HepG2 (cell line): ENCODE measurements around the gene JPH2. TPM values are rescaled to one million over a fixed set of nuclear protein-coding genes. Genes with fewer than 3 reads are reported as not detected.

Experiments
- ATAC-seq: fragments of 200-7000 bp; cut with Tn5 transposase; 3 replicates; pipeline ENCODE4 v1.9.1; 2020; ENCODE audit warnings: mild to moderate bottlenecking, moderate library complexity
- BruUV-seq: library from RNA; stranded (reverse); fragments of 400-500 nt; replicated peaks from 2 replicates; lab custom pipeline; 2021; lab: Mats Ljungman, UMichigan
- CTCF ChIA-PET: fragments of 300-600 bp; formaldehyde crosslinking; extraction: SDS; loops from one replicate; lab custom pipeline; 2021; ENCODE audit warnings: low total read pairs, inconsistent platforms, low intra/inter-chr PET ratio; lab: Yijun Ruan, JAX
- POLR2A ChIA-PET: fragments of 350-600 bp; sonication (Branson Sonifier 250); formaldehyde crosslinking; loops from one replicate; lab custom pipeline; 2020; ENCODE audit warnings: antibody characterized with exemption, inconsistent platforms; lab: Yijun Ruan, JAX
- DNase-seq: peaks from one replicate; pipeline ENCODE4 v3.0.0-alpha.2; 2015; ENCODE audit warnings: low spot score
- FAIRE-seq: peaks from 3 replicates; lab custom pipeline; 2011; peaks lifted over from hg19 to GRCh38; lab: Jason Lieb, UNC
- H2AFZ ChIP-seq: one replicate; pipeline ENCODE4 v1.6.1; 2011; ENCODE audit warnings: low read length, inconsistent platforms
- H3K27ac ChIP-seq: fragments of 300-600 bp; 3 replicates; pipeline ENCODE4 v1.8.0; 2011; ENCODE audit warnings: mixed run types, mild to moderate bottlenecking, mixed read lengths, low read length, inconsistent platforms; ENCODE audit not compliant: insufficient read depth; ENCODE audit errors: extremely low read length
- H3K27me3 ChIP-seq, 2 experiments: fragments of 200-600 bp in 1 of 2; 2 replicates in 1 of 2; 3 replicates in 1 of 2; pipeline versions ENCODE4 v1.6.0 to v1.8.0; 2011; ENCODE audit warnings: low read length in 2 of 2, mild to moderate bottlenecking in 2 of 2, moderate library complexity in 2 of 2, inconsistent platforms in 1 of 2; ENCODE audit not compliant: insufficient read depth in 2 of 2, control insufficient read depth in 1 of 2
- H3K36me3 ChIP-seq, 2 experiments: fragments of 200-600 bp in 1 of 2; replicated peaks in 1 of 2; 2 replicates in 1 of 2; 3 replicates in 1 of 2; pipeline versions ENCODE4 v1.5.1 to v1.8.0; 2011; ENCODE audit warnings: low read length in 2 of 2, inconsistent platforms in 1 of 2; ENCODE audit not compliant: insufficient read depth in 2 of 2, control insufficient read depth in 1 of 2
- H3K4me1 ChIP-seq: 2 replicates; pipeline ENCODE4 v1.5.1; 2012; ENCODE audit warnings: low read length, inconsistent platforms; ENCODE audit not compliant: insufficient read depth
- H3K4me2 ChIP-seq: 2 replicates; pipeline ENCODE4 v1.6.0; 2011; ENCODE audit warnings: low read depth, low read length, inconsistent platforms
- H3K4me3 ChIP-seq, 3 experiments: fragments of 200-600 bp in 1 of 3; sonication (generic), shearing (Covaris generic) in 1 of 3; replicated peaks in 1 of 3; 2 replicates each; pipeline ENCODE4 v1.5.1; 2011 to 2016; ENCODE audit warnings: low read length in 3 of 3, inconsistent platforms in 2 of 3, low read depth in 2 of 3, mild to moderate bottlenecking in 2 of 3, control low read depth in 1 of 3, mixed read lengths in 1 of 3; ENCODE audit not compliant: insufficient read depth in 1 of 3
- H3K79me2 ChIP-seq: one replicate; pipeline ENCODE4 v1.6.1; 2011; ENCODE audit warnings: low read length, inconsistent platforms; ENCODE audit not compliant: insufficient read depth
- H3K9ac ChIP-seq: 2 replicates; pipeline ENCODE4 v1.6.0; 2011; ENCODE audit warnings: mild to moderate bottlenecking, low read depth, low read length, inconsistent platforms; ENCODE audit not compliant: insufficient read depth
- H3K9me3 ChIP-seq: 2 replicates; pipeline ENCODE4 v1.5.1; 2012; ENCODE audit warnings: mild to moderate bottlenecking, low read length
- H4K20me1 ChIP-seq: 2 replicates; pipeline ENCODE4 v1.6.0; 2011; ENCODE audit warnings: inconsistent platforms, mild to moderate bottlenecking, low read length, moderate library complexity; ENCODE audit not compliant: insufficient read depth
- CTCF ChIP-seq: sonication (generic); formaldehyde crosslinking; IDR thresholded peaks from 2 replicates; pipeline ENCODE4 v1.5.0; 2020; ENCODE audit warnings: mild to moderate bottlenecking, missing genetic modification reagents, moderate library complexity
- ELF4 ChIP-seq: sonication (generic); formaldehyde crosslinking; IDR thresholded peaks from 2 replicates; pipeline ENCODE4 v1.5.0; 2020; ENCODE audit warnings: missing genetic modification reagents, mild to moderate bottlenecking, moderate library complexity, borderline replicate concordance
- MEIS1 ChIP-seq: sonication (generic); formaldehyde crosslinking; IDR thresholded peaks from 2 replicates; pipeline ENCODE4 v1.9.0; 2021; ENCODE audit warnings: mild to moderate bottlenecking, missing genetic modification reagents, moderate library complexity, borderline replicate concordance
- SMYD3 ChIP-seq: sonication (generic); formaldehyde crosslinking; IDR thresholded peaks from 2 replicates; pipeline ENCODE4 v1.8.1; 2023; ENCODE audit warnings: mild to moderate bottlenecking, missing genetic modification reagents
- SP140L ChIP-seq: sonication (generic); formaldehyde crosslinking; IDR thresholded peaks from 2 replicates; pipeline ENCODE4 v1.4.0; 2020; ENCODE audit warnings: missing genetic modification reagents, borderline replicate concordance
- ZFP91 ChIP-seq: sonication (generic); formaldehyde crosslinking; IDR thresholded peaks from 2 replicates; pipeline ENCODE4 v1.9.0; 2022; ENCODE audit warnings: missing genetic modification reagents, mild to moderate bottlenecking, borderline replicate concordance
- ZNF20 ChIP-seq: sonication (generic); formaldehyde crosslinking; IDR thresholded peaks from 2 replicates; pipeline ENCODE4 v1.4.0; 2020; ENCODE audit warnings: mild to moderate bottlenecking, moderate library complexity, missing genetic modification reagents
- ZNF326 ChIP-seq: sonication (generic); formaldehyde crosslinking; IDR thresholded peaks from 2 replicates; pipeline ENCODE4 v1.4.0; 2020; ENCODE audit warnings: missing genetic modification reagents, borderline replicate concordance
- ZNF441 ChIP-seq: sonication (generic); formaldehyde crosslinking; IDR thresholded peaks from 2 replicates; pipeline ENCODE4 v1.7.0; 2021; ENCODE audit warnings: missing genetic modification reagents, borderline replicate concordance
- WGBS: methylation state at CpG from one replicate; pipeline ENCODE4 v1.1.6; 2017; ENCODE audit warnings: low lambda C conversion rate; 5-methylcytosine and 5-hydroxymethylcytosine counted together
- in situ Hi-C: cut with HindIII; loops from 2 replicates; pipeline ENCODE4 v1.10.0; 2017; ENCODE audit warnings: low pct_unique_long_range_greater_than_20kb; ENCODE audit not compliant: extremely low pct_ligation_motif_present
- intact Hi-C: fragments of 100-400 bp; cut with micrococcal nuclease; formaldehyde crosslinking; loops from one replicate; pipeline ENCODE4 v1.10.0; 2022; ENCODE audit not compliant: unreplicated experiment
- polyA plus RNA-seq, 8 experiments: library from polyadenylated mRNA; depleted of rRNA in 3 of 8; stranded (reverse) in 7 of 8; unstranded in 1 of 8; fragments of >200 nt; fragmentation: Illumina TruSeq in 4 of 8; extraction: Trizol in 4 of 8; gene quantifications; 2 replicates each; pipeline versions ENCODE4 v1.2.1 to v1.2.3, GENCODE V29; 2011 to 2016; ENCODE audit warnings: low read depth in 4 of 8, missing spikeins in 1 of 8, mixed read lengths in 1 of 8; ENCODE audit not compliant: insufficient read depth in 1 of 8
- total RNA-seq, 5 experiments: library from RNA; depleted of rRNA; stranded (reverse); fragments of >200 nt; fragmentation: Illumina TruSeq; extraction: Trizol; gene quantifications; 2 replicates each; pipeline ENCODE4 v1.2.3, GENCODE V29; 2016; ENCODE audit warnings: low read depth in 1 of 5
- TF ChIP-seq, protein P1 (sequence below): sonication (generic); formaldehyde crosslinking; IDR thresholded peaks from 2 replicates; pipeline ENCODE4 v1.9.0; 2021; ENCODE audit warnings: mild to moderate bottlenecking, missing genetic modification reagents

JPH2 gene
- total and polyA plus RNA-seq, 2 of the 13 experiments (the other 11 are each of a cell fraction or from before 2014, with no cell fraction given): 0.42 TPM; not detected in 1

DNA sequence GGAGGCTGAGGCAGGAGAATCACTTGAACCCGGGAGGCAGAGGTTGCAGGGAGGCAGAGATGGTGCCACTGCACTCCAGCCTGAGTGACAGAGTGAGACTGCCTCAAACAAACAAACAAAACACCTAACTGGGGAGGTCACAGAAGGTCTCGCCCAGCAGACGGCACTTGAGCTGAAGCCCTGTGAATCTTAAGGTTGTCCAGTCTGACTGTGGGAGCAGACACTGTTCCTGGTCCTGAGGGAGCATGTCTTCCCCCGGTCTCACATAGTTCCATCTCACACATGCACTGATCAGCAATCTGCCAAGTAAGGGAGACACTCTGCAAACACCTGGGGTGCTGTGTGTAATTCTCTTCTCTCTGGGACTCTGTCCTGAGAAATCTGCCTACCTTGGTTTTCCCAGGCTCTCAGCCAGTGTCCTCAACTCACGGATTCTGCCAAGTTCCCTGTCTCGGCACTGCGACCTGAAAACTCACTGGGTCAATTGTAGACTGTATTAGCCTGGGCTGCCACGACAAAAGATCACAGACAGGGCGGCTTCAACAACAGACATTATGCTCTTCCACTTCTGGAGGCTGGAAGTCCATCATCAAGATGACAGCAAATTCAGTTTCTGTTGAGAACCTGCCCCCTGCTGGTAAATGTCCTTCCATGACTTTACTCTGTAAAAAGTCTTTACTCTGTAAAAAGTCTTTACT is 94.3 kb downstream of the JPH2 start (continued):
- TF ChIP-seq ZFP91 (CRISPR knock-in tag): 0 out of 2 replicates have a peak, but pooled peaks have one; percentile 29

GRCh38 chr20:44091026-44091425 is 96.0 kb downstream of the JPH2 start:
- WGBS: 13% methylated on average over 4 of the region's 4 CpGs
- Histone ChIP-seq H3K4me3 (no peak overlapping the region), H2AFZ (no peak overlapping the region), H3K4me1 (no peaks in the 10 kb centered on the region), H3K36me3 (no peaks in the 10 kb centered on the region), H3K79me2 (no peaks in the 10 kb centered on the region), H3K27ac (no peak overlapping the region), H3K9ac (no peak overlapping the region), H3K9me3 (no peaks in the 10 kb centered on the region), H3K4me2 (no peak overlapping the region), H3K27me3 (peaks cover 0 to 24% of the 10 kb centered on the region in 2 experiments; a peak in 3 of 5 replicates), H4K20me1 (no peaks in the 10 kb centered on the region)
- peak; percentile 43 for FAIRE-seq
- ATAC-seq: peak; percentile 85
- BruUV-seq: no TSS peak
- intact Hi-C loops: no loop called here
- in situ Hi-C loops: no loop called here
- CTCF ChIA-PET: no interaction called here
- DNase-seq: no peak
- POLR2A ChIA-PET: no interaction called here
- TF ChIP-seq ZNF326 (CRISPR knock-in tag) (no peak), ELF4 (no peak), SMYD3 (CRISPR knock-in tag) (no peak), SP140L (CRISPR knock-in tag) (no peak), CTCF (CRISPR knock-in tag) (0 out of 2 replicates have a peak, but pooled peaks have one; percentile 21), ZNF441 (CRISPR knock-in tag) (no peak), ZNF20 (CRISPR knock-in tag) (no peak), MEIS1 (CRISPR knock-in tag) (no peak)
- TF ChIP-seq, protein P1, sequence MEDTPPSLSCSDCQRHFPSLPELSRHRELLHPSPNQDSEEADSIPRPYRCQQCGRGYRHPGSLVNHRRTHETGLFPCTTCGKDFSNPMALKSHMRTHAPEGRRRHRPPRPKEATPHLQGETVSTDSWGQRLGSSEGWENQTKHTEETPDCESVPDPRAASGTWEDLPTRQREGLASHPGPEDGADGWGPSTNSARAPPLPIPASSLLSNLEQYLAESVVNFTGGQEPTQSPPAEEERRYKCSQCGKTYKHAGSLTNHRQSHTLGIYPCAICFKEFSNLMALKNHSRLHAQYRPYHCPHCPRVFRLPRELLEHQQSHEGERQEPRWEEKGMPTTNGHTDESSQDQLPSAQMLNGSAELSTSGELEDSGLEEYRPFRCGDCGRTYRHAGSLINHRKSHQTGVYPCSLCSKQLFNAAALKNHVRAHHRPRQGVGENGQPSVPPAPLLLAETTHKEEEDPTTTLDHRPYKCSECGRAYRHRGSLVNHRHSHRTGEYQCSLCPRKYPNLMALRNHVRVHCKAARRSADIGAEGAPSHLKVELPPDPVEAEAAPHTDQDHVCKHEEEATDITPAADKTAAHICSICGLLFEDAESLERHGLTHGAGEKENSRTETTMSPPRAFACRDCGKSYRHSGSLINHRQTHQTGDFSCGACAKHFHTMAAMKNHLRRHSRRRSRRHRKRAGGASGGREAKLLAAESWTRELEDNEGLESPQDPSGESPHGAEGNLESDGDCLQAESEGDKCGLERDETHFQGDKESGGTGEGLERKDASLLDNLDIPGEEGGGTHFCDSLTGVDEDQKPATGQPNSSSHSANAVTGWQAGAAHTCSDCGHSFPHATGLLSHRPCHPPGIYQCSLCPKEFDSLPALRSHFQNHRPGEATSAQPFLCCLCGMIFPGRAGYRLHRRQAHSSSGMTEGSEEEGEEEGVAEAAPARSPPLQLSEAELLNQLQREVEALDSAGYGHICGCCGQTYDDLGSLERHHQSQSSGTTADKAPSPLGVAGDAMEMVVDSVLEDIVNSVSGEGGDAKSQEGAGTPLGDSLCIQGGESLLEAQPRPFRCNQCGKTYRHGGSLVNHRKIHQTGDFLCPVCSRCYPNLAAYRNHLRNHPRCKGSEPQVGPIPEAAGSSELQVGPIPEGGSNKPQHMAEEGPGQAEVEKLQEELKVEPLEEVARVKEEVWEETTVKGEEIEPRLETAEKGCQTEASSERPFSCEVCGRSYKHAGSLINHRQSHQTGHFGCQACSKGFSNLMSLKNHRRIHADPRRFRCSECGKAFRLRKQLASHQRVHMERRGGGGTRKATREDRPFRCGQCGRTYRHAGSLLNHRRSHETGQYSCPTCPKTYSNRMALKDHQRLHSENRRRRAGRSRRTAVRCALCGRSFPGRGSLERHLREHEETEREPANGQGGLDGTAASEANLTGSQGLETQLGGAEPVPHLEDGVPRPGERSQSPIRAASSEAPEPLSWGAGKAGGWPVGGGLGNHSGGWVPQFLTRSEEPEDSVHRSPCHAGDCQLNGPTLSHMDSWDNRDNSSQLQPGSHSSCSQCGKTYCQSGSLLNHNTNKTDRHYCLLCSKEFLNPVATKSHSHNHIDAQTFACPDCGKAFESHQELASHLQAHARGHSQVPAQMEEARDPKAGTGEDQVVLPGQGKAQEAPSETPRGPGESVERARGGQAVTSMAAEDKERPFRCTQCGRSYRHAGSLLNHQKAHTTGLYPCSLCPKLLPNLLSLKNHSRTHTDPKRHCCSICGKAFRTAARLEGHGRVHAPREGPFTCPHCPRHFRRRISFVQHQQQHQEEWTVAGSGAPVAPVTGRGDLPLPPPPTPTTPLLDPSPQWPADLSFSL (CRISPR knock-in tag): no peak
